HG03064 (cell line): ENCODE data around the gene CHST8.

Source experiments
- ATAC-seq: cut with Tn5 transposase; IDR thresholded peaks from one replicate; pipeline ENCODE4 v1.9.1; 2021; ENCODE audit warnings: low read depth; ENCODE audit not compliant: unreplicated experiment

Gene CHST8

GRCh38 chr19:33819880-33820781 is 198.4 kb downstream of the CHST8 start:
- ATAC-seq, result no peak

- ATAC-seq, result no peak
Observed at GRCh38 chr19:33821871-33822270, 200.1 kb downstream of the CHST8 start.
